Ishikawa (cell line): ENCODE results near the gene NLGN4X.

Experiments used
- CEBPB ChIP-seq: IDR thresholded peaks from 2 replicates; pipeline ENCODE4 v1.6.1; 2012
- CREB1 ChIP-seq: IDR thresholded peaks from 2 replicates; pipeline ENCODE4 v1.6.1; 2012; ENCODE audit warnings: low read depth
- EGR1 ChIP-seq: IDR thresholded peaks from 2 replicates; pipeline ENCODE4 v1.6.1; 2012
- EP300 ChIP-seq: IDR thresholded peaks from 2 replicates; pipeline ENCODE4 v1.6.1; 2012; ENCODE audit warnings: borderline replicate concordance
- FOXM1 ChIP-seq: IDR thresholded peaks from 2 replicates; pipeline ENCODE4 v1.6.1; 2012; ENCODE audit warnings: low read depth, borderline replicate concordance
- NFIC ChIP-seq: IDR thresholded peaks from 2 replicates; pipeline ENCODE4 v1.6.1; 2012
- RAD21 ChIP-seq: IDR thresholded peaks from 2 replicates; pipeline ENCODE4 v1.6.1; 2012; ENCODE audit warnings: low read depth
- TAF1 ChIP-seq: IDR thresholded peaks from 2 replicates; pipeline ENCODE4 v1.6.1; 2012; ENCODE audit warnings: low read depth, mild to moderate bottlenecking
- TCF12 ChIP-seq: IDR thresholded peaks from 2 replicates; pipeline ENCODE4 v1.6.1; 2012; ENCODE audit warnings: low read depth
- TEAD4 ChIP-seq: IDR thresholded peaks from 2 replicates; pipeline ENCODE4 v1.6.1; 2012
- YY1 ChIP-seq: IDR thresholded peaks from 2 replicates; pipeline ENCODE4 v1.6.1; 2012; ENCODE audit warnings: low read depth
- ZBTB7A ChIP-seq: IDR thresholded peaks from 2 replicates; pipeline ENCODE4 v1.6.1; 2012; ENCODE audit warnings: low read depth
- TF ChIP-seq, protein P1 (sequence below): IDR thresholded peaks from 2 replicates; pipeline ENCODE4 v1.6.1; 2012
- TF ChIP-seq, protein P2 (sequence below): IDR thresholded peaks from 2 replicates; pipeline ENCODE4 v1.6.1; 2012; ENCODE audit warnings: low read depth, mild to moderate bottlenecking
- TF ChIP-seq, protein P3 (sequence below): IDR thresholded peaks from 2 replicates; pipeline ENCODE4 v1.6.1; 2012

Gene NLGN4X

DNA sequence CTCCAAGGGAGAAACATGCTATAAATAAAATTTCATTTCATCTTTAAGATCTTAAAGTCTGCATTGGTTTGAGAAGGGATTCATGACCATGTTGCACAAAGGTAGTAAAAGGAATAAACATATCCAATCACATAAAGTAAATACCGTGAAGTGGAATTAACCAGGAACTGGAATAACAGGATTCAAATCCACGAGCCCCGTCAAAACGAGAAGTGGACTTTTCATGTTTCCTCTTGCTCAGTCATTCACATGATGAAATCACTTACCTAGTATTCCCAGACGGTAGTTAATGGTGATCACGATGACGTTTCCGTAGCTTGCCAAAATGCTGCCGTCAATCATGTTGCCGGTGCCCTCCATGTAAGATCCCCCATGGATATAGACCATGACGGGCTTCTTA, 199.7 kb downstream of the NLGN4X start:
- no peak for TF ChIP-seq CEBPB
- TF ChIP-seq TAF1 = no peak

DNA sequence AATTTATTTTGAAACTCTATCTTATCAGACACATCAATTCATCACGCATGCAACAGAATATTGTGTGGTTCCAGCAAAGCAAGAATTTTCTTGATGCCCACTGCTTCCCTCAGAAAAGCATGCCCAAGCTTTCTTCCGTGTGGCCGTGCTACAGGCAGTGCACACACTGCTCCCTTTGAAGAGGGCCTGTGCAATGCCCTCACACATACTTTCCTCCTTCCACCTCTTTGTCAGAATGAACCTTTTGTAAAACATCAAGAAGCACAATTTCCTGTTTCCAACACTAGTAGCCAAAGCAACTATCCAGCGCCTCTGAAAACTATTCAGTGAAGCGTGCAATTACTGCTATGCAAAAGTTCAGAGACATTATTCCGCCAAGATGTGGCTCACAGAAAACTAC, 201.7 kb downstream of the NLGN4X start:
- TF ChIP-seq EGR1 (no peak), TCF12 (no peak), NFIC (no peak), ZBTB7A (no peak), YY1 (no peak), CEBPB (no peak), CREB1 (no peak), TAF1 (no peak)
- TF ChIP-seq, protein P1, sequence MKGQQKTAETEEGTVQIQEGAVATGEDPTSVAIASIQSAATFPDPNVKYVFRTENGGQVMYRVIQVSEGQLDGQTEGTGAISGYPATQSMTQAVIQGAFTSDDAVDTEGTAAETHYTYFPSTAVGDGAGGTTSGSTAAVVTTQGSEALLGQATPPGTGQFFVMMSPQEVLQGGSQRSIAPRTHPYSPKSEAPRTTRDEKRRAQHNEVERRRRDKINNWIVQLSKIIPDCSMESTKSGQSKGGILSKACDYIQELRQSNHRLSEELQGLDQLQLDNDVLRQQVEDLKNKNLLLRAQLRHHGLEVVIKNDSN = no peak

DNA sequence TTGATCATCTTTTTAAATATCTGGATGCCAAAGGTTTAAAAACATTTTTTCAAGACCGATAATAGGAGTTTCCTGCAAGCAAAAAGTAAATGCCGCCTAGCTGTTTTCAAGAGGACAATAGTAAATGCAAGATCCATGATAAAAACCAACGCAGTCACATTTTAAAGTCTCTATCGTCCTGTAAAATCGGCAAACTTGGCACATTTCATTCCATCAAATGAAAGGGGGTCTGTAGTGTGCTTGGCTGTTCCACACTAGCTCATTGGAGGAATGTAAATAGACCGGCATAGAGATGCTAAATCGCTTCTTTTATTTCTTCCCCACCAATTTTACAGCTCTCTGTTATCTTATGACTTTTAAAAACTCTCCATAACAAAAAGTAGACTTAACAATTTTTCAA, 202.2 kb downstream of the NLGN4X start:
- TF ChIP-seq TCF12 (no peak), TEAD4 (no peak), TAF1 (no peak), YY1 (no peak), NFIC (no peak), CEBPB (no peak), EGR1 (no peak), EP300 (no peak), CREB1 (no peak), ZBTB7A (no peak), RAD21 (no peak), FOXM1 (no peak)
- TF ChIP-seq, protein P2, sequence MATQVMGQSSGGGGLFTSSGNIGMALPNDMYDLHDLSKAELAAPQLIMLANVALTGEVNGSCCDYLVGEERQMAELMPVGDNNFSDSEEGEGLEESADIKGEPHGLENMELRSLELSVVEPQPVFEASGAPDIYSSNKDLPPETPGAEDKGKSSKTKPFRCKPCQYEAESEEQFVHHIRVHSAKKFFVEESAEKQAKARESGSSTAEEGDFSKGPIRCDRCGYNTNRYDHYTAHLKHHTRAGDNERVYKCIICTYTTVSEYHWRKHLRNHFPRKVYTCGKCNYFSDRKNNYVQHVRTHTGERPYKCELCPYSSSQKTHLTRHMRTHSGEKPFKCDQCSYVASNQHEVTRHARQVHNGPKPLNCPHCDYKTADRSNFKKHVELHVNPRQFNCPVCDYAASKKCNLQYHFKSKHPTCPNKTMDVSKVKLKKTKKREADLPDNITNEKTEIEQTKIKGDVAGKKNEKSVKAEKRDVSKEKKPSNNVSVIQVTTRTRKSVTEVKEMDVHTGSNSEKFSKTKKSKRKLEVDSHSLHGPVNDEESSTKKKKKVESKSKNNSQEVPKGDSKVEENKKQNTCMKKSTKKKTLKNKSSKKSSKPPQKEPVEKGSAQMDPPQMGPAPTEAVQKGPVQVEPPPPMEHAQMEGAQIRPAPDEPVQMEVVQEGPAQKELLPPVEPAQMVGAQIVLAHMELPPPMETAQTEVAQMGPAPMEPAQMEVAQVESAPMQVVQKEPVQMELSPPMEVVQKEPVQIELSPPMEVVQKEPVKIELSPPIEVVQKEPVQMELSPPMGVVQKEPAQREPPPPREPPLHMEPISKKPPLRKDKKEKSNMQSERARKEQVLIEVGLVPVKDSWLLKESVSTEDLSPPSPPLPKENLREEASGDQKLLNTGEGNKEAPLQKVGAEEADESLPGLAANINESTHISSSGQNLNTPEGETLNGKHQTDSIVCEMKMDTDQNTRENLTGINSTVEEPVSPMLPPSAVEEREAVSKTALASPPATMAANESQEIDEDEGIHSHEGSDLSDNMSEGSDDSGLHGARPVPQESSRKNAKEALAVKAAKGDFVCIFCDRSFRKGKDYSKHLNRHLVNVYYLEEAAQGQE = no peak
- TF ChIP-seq, protein P3, sequence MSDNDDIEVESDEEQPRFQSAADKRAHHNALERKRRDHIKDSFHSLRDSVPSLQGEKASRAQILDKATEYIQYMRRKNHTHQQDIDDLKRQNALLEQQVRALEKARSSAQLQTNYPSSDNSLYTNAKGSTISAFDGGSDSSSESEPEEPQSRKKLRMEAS = no peak
- TF ChIP-seq, protein P1 = no peak

DNA sequence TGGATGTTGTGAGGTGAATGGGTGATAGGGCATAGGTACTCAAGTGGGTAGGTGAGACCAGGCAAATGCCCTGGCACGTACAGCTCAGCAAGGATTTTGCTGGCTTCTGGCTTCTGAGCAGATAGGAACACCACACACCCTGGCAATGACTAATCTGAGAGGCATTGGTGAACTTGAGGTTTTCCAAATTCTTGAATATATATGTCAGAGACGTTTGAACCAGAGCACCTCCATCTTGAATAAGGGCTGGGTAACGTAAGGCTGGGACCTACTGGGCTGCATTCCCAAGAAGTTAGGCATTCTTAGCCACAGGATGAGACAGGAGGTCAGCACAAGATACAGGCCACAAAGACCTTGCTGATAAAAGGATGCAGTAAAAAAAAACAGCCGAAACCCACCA, 204.5 kb downstream of the NLGN4X start:
- no peak for TF ChIP-seq YY1
- no peak for TF ChIP-seq CREB1
- TF ChIP-seq FOXM1 = no peak
- no peak for TF ChIP-seq RAD21
- no peak for TF ChIP-seq EP300
- TF ChIP-seq ZBTB7A = no peak
- TF ChIP-seq, protein P2 = no peak
- no peak for TF ChIP-seq EGR1
- no peak for TF ChIP-seq NFIC
- TF ChIP-seq, protein P3 = no peak
- TF ChIP-seq TCF12 = no peak
- no peak for TF ChIP-seq TAF1
- TF ChIP-seq, protein P1 = no peak
- TF ChIP-seq CEBPB = no peak
- TF ChIP-seq TEAD4 = no peak

DNA sequence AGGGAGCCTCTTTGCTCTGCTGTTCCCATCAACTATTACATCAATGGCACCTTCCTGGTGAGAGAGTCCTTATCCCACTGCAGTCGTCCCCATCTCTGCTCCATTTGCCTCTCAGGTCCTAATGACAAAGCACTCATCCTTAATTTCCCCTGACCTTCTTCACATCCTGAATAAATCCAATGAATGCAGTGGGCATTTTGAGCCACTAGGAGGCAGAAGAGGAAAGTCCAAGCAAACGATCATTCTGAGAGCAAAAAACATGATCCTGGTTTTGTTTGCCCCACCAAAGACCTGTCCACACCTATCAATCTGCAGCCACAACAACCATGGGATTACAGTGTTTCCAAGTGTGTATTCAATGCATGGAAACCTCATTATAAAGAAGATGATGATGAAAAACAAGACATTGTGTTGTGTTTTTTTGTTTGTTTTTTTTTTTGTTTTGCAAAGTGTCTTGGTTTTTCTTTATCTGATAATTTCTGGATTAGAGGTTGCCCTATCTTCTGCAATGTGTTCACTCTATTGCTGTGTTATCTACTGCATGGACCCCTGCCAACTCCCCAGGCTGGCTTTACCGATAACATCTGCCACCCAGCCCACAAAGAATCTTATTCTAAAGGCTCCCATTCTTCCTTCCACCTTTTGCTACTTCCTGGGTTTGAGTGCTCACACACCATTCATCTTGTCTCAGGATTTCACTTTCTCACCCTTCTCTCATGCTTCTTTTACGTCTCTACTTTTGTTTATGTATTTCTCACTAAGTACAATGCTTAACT, 207.2 kb downstream of the NLGN4X start:
- no peak for TF ChIP-seq YY1
- TF ChIP-seq RAD21 = peak; percentile 35; the same call in 1 of the 2 replicates

DNA sequence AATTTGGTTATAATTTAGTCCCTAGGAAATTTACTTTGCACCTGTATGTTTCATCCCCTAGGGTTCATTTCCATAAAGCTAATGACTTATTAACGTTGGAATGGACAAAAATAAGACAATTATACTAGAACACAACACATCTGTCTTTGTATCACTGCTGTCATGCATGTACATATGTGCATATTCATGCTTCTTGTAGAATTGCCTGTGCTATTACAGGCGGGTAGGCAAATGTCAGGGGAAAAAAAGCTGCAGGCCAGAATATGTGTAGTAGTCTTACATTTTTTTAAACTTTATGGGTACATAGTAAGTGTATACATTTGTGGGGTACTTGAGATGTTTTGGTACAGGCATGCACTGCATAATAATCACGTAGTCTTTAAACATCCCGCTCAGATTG, 209.6 kb downstream of the NLGN4X start:
- TF ChIP-seq EGR1 (no peak), TCF12 (no peak), ZBTB7A (no peak)
